Measurements from ENCODE around the gene HOXA6.

Gene HOXA6

DNA sequence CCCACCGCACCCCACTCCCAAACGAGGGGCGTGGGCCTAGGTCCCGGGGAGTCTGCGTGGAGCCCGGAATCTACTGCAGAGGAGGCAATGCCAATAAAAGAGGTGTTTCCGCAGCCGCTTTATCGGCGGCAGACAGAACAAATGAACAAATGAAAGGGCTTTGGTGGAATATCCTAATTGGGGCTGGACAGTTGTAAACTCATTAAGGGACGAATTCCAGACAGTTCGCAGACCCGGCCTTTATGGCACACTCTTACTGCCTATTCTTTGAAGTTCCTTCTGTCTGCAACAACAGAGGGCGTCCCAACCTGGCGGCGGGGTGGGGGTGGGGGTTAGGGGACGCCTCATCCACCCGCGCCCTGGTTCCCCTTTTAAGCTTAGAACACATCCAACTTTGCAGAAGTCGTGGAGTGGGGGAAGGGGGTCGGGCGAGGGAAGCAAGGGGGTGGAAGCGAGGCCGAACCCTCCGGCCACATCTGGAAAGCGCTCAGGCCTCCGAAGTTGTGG lies 13.7 kb upstream of the HOXA6 start:
- no peak for DNase-seq (ENCODE audit: low spot score)

DNA sequence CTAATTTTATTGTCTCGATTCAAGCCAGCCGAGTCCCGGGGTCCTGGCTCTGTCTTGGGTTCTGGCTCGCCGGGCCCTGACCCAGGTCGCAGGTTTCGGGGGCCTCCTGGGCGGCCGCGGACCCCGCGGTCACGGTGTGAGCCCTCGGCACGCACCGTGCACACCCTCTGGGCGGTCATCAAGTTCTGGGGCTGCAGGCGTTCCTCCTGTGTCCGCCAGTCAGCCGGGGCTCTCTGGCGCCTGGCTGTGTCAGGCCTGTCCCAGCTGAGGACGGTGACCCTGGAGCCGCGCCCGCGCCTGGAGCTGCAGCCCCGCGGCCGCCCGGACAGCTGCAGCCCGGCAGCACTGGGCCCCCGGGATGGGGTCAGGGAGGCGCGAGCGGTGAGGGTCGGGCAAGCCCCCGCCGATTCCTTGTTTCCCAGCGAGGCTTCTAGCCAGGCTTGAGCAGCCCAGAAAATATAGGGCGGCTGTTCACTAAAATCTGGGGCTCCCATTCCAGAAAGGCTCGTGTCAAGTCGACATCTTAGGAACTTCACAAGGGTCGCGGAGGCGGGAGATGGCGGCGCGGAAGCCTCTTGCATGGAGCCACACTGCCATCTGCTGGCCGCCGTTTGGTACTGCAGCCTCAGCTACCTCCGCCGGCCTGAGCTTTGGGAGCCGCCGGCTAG lies 13.1 kb upstream of the HOXA6 start:
- DNase-seq (ENCODE audit: low spot score), result peak; percentile 68

DNA sequence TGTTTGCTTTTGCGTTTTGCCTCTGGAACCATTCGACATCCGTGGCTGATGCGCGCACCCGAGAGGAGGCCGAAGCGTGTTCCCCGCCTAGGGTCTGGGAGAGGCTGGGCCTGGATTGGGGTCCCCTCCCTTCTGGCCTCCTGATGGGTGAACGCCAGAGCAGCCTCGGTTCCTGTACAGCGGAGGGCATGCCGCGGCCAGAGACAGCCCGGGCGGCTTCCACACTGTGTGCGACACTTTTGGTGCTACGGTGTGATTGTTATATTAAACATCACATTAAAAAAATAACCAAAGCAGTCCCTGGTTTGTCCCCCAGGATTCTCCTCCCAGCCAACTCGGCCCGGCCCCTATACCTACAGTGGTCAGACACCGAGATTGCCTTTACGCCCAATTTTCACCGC lies 12.6 kb upstream of the HOXA6 start:
- DNase-seq (ENCODE audit: low spot score), result no peak

DNA sequence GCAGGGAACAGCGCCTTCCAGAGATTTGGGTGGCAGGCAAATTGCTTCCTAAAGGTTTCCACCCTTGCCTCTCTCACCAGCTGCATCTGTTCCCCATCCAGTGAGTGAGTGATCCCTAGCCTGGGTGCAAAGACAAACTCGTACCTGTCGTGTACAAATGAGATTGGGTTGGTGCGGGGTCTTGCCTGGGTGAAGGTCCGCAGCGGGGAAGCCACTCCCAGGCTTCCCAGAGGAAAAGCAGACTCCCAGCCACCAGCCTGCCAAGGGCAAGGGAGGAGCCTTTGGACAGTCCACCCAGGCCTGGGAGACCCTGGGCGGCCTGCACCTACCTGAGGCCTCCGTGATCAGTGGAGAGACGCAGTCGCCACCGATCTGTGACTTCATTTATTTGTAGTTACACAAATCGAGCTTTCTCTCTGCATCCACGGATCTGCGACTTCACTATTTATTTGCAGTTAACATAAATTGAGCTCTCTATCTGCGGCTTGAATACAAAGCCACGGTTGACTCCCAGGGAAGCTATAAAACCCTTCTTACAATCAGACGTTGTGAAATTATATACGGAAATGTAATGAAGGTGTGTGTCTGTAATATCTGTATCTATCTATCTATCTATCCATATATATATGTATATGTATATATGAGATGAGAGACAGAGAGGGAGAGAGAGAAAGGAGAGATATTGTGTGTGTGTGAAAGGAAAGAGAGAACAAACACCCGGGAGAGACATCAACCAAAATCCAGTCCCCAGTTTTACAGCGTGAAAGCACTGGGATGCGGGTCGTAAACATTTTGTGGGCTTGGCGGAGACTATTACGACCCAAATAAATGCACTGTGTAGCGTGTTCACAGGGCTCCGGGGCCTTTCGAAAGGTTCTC lies 11.9 kb upstream of the HOXA6 start:
- DNase-seq (ENCODE audit: low spot score), result no peak

- no peak for DNase-seq (ENCODE audit: low spot score)
Measured at GRCh38 chr7:27158436-27159265, 11.1 kb upstream of the HOXA6 start.

DNA sequence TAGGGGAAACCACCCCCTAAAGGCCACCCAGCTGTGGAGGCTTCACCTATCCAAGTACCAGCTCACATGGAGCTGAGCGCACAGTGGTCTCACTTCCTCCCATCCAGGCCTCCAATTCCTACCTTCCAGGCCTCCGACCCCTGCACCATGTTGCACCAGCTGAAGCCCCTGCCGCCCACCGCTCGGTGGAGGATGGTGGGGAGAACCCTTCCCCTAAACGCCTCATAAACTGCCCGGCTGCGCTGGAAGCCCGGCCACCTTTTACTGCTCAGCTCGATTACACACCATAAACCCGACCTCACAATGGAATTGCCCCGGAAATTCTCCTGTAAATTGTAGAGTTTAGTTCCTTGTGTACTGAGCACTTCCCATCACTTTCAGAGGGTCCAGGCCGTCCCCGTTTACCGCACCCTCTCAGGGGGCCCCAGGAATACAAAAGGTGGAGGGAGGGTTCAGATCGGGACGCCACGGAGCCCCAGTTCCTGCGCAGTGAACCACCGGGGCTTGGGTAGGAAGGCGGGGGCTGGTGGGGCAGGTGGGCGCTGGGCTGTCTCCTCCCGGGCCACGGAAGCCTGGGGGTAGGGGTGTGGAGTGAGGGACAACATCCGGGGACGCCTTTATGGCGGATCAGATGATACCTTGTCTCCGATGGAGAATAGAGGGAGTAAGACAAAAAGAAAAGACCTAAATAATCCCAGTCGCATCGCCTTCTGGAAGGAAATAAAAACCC lies 10.3 kb upstream of the HOXA6 start:
- DNase-seq (ENCODE audit: low spot score), result no peak

GRCh38 chr7:27156916-27157701 lies 9.5 kb upstream of the HOXA6 start:
- no peak for DNase-seq (ENCODE audit: low spot score)

DNA sequence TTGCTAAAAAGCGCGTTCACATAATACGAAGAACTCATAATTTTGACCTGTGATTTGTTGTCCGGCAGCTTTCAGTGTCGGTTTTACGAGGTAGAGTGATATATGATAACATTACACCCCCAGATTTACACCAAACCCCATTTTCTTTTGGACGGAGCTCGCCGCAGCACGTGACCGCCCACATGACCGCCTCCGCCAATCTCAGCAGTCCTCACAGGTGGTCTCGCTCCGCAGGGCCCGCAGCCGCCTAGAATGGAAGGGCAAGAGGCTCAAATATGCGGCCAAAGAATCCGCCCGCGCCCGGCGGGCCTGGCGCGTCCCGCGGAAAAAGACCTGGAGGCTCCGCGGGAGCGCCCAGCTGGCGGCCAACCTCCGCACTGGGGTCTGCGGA lies 8.9 kb upstream of the HOXA6 start, which contains the start of gene HOXA7:
TSS of gene HOXA7 (minus strand) at position 168 of the 391 bp plus-strand sequence. CDS start at position 38, 130 bp downstream.
- no peak for DNase-seq (ENCODE audit: low spot score)

GRCh38 chr7:27155816-27156507 lies 8.4 kb upstream of the HOXA6 start:
- DNase-seq (ENCODE audit: low spot score), result no peak

- no peak for DNase-seq (ENCODE audit: low spot score)
Measured at GRCh38 chr7:27154901-27155815, 7.6 kb upstream of the HOXA6 start.

DNA sequence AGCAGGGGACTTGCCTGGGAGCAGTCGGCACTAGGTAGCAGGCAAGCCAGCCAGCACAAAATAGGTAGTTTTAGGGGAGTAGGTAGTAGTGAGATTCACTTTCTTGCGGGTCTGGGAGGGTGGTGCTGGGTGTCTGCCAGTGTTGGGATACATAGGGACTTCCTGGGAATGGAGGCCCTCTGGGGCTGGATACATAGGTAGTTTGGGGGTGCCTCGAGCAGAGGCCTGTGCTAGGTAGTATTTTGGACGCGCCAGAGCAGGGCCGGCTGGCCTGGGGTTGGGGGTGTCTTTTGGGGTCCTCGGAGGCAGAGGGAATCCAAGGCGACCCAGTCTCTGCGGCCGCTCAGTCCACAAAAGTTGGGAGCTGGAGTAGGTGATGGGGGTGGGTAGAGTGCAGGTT lies 6.8 kb upstream of the HOXA6 start:
- DNase-seq (ENCODE audit: low spot score), result no peak

DNA sequence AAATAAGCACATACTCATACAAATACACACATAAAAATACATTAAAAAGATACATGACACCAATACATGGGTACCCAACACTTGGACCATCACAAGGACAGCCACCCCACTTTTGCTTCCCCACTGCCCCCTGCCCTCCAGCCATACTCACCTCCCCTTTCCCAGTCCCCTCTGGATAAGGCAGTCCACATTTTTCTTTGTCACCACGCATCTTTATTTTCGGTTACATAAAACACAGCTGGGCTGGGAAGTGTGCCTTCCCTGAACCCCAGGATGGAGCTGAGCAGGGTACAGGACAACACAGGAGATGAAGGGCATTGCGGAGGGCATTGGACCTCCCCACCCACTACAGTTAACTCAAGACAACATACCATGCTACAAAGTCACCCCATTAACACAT lies 6.0 kb upstream of the HOXA6 start:
- DNase-seq (ENCODE audit: low spot score), result no peak

GRCh38 chr7:27152816-27153442 lies 5.4 kb upstream of the HOXA6 start:
- DNase-seq (ENCODE audit: low spot score), result no peak

DNA sequence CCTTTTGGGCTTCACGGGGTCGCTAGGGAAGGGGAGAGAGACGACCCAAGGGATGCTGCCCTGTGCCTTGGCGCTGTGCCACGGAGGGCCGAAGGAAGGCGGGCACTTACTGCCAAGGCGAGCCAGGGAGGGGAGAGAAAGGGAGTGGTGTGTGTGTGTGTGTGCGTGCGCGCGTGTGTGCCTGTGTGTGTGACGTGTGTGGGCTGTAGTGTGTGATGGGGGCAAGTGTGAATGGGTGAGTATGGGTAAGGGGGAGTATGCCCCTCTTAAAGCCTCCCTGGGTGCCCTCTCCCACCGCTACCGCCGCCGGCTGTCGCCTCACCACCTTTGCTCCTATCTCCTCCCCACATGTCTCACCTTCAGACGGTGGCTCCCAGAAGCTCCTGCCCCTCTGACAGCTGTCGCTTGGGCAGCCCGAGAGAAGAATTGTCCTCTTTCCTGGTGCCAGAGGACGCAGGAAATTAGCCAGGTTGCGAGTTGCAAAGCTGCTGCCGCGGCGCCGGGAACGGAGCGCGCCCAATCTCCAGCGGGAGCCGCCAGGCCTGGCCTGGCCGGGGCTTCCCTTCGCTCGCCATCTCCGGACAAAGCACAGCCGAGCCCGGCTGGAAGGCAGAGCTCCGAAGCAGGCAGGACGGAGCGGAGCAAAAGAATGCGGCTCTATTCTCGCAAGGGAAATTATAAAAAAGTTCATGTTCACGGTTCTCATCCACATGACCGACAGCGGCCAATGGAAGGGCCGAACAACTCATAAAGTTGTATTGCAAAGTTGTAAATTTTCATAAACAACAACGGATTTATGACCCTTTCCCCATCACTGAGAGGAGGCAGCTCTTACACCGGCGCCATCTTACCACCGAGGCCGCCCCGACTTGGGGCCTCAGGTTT lies 4.6 kb upstream of the HOXA6 start, which contains the start of gene HOXA3:
TSS of gene HOXA3 (minus strand) at position 653 of the 885 bp plus-strand sequence. CDS start 41,943 bp downstream, outside the sequence.
- DNase-seq (ENCODE audit: low spot score), result no peak

DNA sequence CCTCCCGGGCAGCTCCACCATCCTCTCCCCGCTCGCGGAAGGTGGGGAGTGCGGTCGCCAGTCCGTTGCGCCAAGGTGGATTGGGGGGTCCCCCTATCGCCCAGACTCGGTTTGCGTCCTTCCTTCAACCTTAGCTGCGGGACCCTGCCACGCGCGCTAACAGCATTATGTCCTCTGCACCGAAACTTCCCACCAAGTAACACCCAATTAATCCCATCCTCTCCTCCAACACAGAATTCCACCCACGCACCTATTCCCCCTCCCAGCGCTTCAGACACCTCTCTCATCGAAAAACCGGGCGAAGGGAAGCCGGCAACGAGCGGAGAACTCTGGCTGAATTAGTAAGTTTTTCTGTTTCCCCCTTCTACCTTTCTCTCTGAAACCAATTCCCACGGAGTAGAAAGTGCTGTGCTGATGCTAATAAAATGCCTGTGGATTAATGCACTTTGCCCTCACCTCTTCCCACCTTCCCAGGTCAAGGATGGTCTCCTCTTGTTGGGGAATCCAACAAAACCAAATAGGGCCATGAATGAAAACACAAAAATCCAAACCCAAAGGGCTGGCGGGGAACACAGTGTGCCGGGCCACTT lies 3.9 kb upstream of the HOXA6 start:
- no peak for DNase-seq (ENCODE audit: low spot score)

DNA sequence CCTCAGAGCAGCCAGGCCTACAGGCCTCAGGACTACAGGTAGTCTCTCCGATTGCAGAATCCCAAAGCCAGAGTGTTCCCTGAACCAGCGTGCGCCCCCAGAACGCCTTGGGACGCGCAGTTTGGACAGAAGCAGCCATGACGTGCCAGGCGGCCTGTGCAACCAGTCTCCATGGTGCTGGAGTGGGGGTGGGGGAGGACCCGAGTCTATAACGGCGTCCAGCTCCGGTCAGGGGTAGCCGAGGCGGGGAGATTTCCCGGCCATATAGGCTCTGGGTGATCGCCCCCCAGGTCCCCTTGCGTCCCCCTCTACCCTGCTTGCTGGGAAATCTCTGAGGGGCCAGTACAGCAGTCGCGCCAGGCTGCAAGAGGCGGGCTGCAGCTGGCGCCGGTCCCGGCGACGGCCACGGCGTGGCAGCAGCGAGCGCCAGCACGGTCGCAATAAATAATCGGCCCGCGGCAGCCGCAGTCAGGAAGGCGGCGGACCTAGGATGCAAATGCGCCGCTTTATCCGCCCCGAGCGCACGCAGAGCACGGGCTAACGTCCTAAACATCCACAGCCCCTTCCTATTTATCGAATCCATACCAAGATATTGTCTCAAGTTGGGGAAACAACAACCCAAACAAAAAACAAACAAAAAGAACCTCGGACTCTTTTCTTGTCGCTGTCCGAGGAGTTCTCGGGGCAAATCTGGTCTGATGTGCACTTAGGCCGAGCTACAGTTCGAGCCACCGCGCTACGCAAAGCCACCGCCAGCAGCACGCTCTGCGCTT lies 3.2 kb upstream of the HOXA6 start:
- DNase-seq (ENCODE audit: low spot score), result peak; percentile 24

All from hematopoietic multipotent progenitor cell treated with erythropoietin and hydrocortisone succinate and interleukin-3 and kit ligand, for 17 days (in vitro differentiated cells).